GM12878 (cell line): Measurements from ENCODE around the gene SEMA5B. TPM values are rescaled to one million over a fixed set of nuclear protein-coding genes. Genes with fewer than 3 reads are reported as not detected.

ENCODE experiments used
- ATAC-seq: fragments of 200-7000 bp; cut with Tn5 transposase; 3 replicates; pipeline ENCODE4 v1.9.1; 2020; ENCODE audit warnings: mild to moderate bottlenecking, moderate library complexity
- BruUV-seq: library from RNA; stranded (reverse); fragments of 400-500 nt; replicated peaks from 2 replicates; lab custom pipeline; 2021; lab: Mats Ljungman, UMichigan
- CTCF ChIA-PET: fragments of 300-600 bp; sonication (Branson Sonifier 250); formaldehyde crosslinking; extraction: SDS; loops from one replicate; lab custom pipeline; 2021; ENCODE audit warnings: inconsistent platforms; lab: Yijun Ruan, JAX
- POLR2A ChIA-PET: fragments of 350-600 bp; formaldehyde crosslinking; extraction: SDS; loops from one replicate; lab custom pipeline; 2021; ENCODE audit warnings: inconsistent platforms; lab: Charles Lee
- RAD21 ChIA-PET: fragments of 300-600 bp; sonication (Branson Sonifier 250); formaldehyde crosslinking; loops from one replicate; lab custom pipeline; 2023; ENCODE audit warnings: antibody characterized with exemption; ENCODE audit not compliant: unreplicated experiment; lab: Charles Lee
- SMC1A ChIA-PET: fragments of 300-600 bp; sonication (Branson Sonifier 250); formaldehyde crosslinking; loops from one replicate; lab custom pipeline; 2023; ENCODE audit not compliant: unreplicated experiment, uncharacterized antibody; lab: Charles Lee
- DNase-seq: peaks from one replicate; pipeline ENCODE4 v3.0.0-alpha.2; 2011; ENCODE audit warnings: low read depth, low spot score
- FAIRE-seq: peaks from 3 replicates; lab custom pipeline; 2011; peaks lifted over from hg19 to GRCh38; lab: Jason Lieb, UNC
- H2AFZ ChIP-seq: 2 replicates; pipeline ENCODE4 v1.6.0; 2011; ENCODE audit warnings: low read depth, low read length, control low read depth; ENCODE audit not compliant: control insufficient read depth
- H3K27ac ChIP-seq: 2 replicates; pipeline ENCODE4 v1.5.1; 2011; ENCODE audit warnings: control low read depth; ENCODE audit not compliant: control insufficient read depth, insufficient read depth
- H3K27me3 ChIP-seq, 2 experiments: replicated peaks in 1 of 2; 2 replicates each; pipeline versions ENCODE4 v1.6.0 to v1.6.1; 2011; ENCODE audit warnings: low read length in 1 of 2; ENCODE audit not compliant: control insufficient read depth in 2 of 2, insufficient read depth in 2 of 2
- H3K36me3 ChIP-seq, 2 experiments: 2 replicates each; pipeline ENCODE4 v1.5.1; 2011; ENCODE audit warnings: low read length in 1 of 2; ENCODE audit not compliant: control insufficient read depth in 2 of 2, insufficient read depth in 2 of 2
- H3K4me1 ChIP-seq: 2 replicates; pipeline ENCODE4 v1.6.1; 2011; ENCODE audit warnings: mild to moderate bottlenecking, low read length, moderate library complexity, mixed read lengths; ENCODE audit not compliant: control insufficient read depth, insufficient read depth
- H3K4me2 ChIP-seq: 2 replicates; pipeline ENCODE4 v1.6.0; 2011; ENCODE audit warnings: control low read depth; ENCODE audit not compliant: control insufficient read depth, insufficient read depth
- H3K4me3 ChIP-seq: fragments of 200-600 bp; sonication (generic); 2 replicates; pipeline ENCODE4 v1.5.1; 2016
- H3K79me2 ChIP-seq: 2 replicates; pipeline ENCODE4 v1.6.0; 2011; ENCODE audit warnings: low read length; ENCODE audit not compliant: control insufficient read depth, insufficient read depth
- H3K9ac ChIP-seq: 2 replicates; pipeline ENCODE4 v1.8.0; 2011; ENCODE audit warnings: low read length, control low read depth, mixed read lengths; ENCODE audit not compliant: control insufficient read depth, insufficient read depth
- H3K9me3 ChIP-seq: replicated peaks from 3 replicates; pipeline ENCODE4 v1.5.1; 2011; ENCODE audit warnings: mild to moderate bottlenecking, low read length; ENCODE audit not compliant: control insufficient read depth, insufficient read depth
- H4K20me1 ChIP-seq: 2 replicates; pipeline ENCODE4 v1.6.0; 2011; ENCODE audit not compliant: control insufficient read depth, insufficient read depth
- BACH1 ChIP-seq: fragments of 450-650 bp; IDR thresholded peaks from 2 replicates; pipeline ENCODE4 v1.6.1; 2017; ENCODE audit warnings: mild to moderate bottlenecking, borderline replicate concordance
- HDGF ChIP-seq: fragments of 450-650 bp; IDR thresholded peaks from 2 replicates; pipeline ENCODE4 v1.6.1; 2016; ENCODE audit warnings: antibody characterized with exemption
- POLR2AphosphoS2 ChIP-seq: IDR thresholded peaks from 2 replicates; pipeline ENCODE4 v1.6.1; 2011; ENCODE audit warnings: low read depth, mild to moderate bottlenecking, low read length, improper control_type of control experiment, moderate library complexity
- RFX5 ChIP-seq: IDR thresholded peaks from 2 replicates; pipeline ENCODE4 v1.6.1; 2011; ENCODE audit warnings: low read depth, low read length, improper control_type of control experiment
- TCF3 ChIP-seq: IDR thresholded peaks from 2 replicates; pipeline ENCODE4 v1.6.1; 2012; ENCODE audit warnings: low read depth, mild to moderate bottlenecking, low read length, borderline replicate concordance; ENCODE audit not compliant: insufficient read depth
- ZNF274 ChIP-seq: IDR thresholded peaks from one replicate; pipeline ENCODE4 v1.8.0; 2011; ENCODE audit not compliant: insufficient read length, insufficient read depth
- ZSCAN29 ChIP-seq: fragments of 450-650 bp; IDR thresholded peaks from 2 replicates; pipeline ENCODE4 v1.6.1; 2017; ENCODE audit warnings: mild to moderate bottlenecking, moderate library complexity
- WGBS: methylation state at CpG from one replicate; pipeline ENCODE4 v1.1.6; 2016; ENCODE audit warnings: low lambda C conversion rate; ENCODE audit not compliant: insufficient replicate concordance, insufficient coverage; ENCODE audit errors: missing lambda C conversion rate; 5-methylcytosine and 5-hydroxymethylcytosine counted together
- in situ Hi-C: fragments of 300-500 bp; cut with MboI; formaldehyde crosslinking; loops from 9 replicates; pipeline ENCODE4 v1.14.3; 2018; ENCODE audit warnings: mixed read lengths
- intact Hi-C: fragments of 100-400 bp; cut with micrococcal nuclease; formaldehyde crosslinking; loops from one replicate; pipeline ENCODE4 v1.14.2; 2022; ENCODE audit not compliant: unreplicated experiment
- polyA plus RNA-seq, 11 experiments: library from polyadenylated mRNA; depleted of rRNA in 4 of 11; unstranded in 6 of 11; stranded (reverse) in 5 of 11; fragments of >200 nt; fragmentation: Nextera tagmentation in 4 of 11; fragmentation: Illumina TruSeq in 1 of 11; extraction: Ambion mirVana in 4 of 11; extraction: Trizol in 1 of 11; gene quantifications; 1 replicate in 1 of 11; 2 replicates in 10 of 11; pipeline versions ENCODE4 v1.2.1 to v1.2.3, GENCODE V29; 2011 to 2016; ENCODE audit warnings: inconsistent platforms in 2 of 11, missing spikeins in 2 of 11, low read depth in 1 of 11
- total RNA-seq, 4 experiments: library from RNA; depleted of rRNA in 3 of 4; stranded (reverse); fragments of >200 nt in 3 of 4; fragmentation: Illumina TruSeq in 1 of 4; extraction: Trizol in 1 of 4; gene quantifications; 2 replicates each; pipeline versions ENCODE4 v1.2.1 to v1.2.3, GENCODE V29; 2013 to 2021
- TF ChIP-seq, protein P1 (sequence below): fragments of 450-650 bp; IDR thresholded peaks from 2 replicates; pipeline ENCODE4 v1.6.1; 2017; ENCODE audit warnings: mild to moderate bottlenecking
- TF ChIP-seq, protein P2 (sequence below): fragments of 450-650 bp; IDR thresholded peaks from 2 replicates; pipeline ENCODE4 v1.6.1; 2016; ENCODE audit warnings: mild to moderate bottlenecking
- TF ChIP-seq, protein P3 (sequence below): IDR thresholded peaks from 2 replicates; pipeline ENCODE4 v1.6.1; 2011; ENCODE audit warnings: borderline replicate concordance, low read depth, mild to moderate bottlenecking, moderate library complexity, low read length; ENCODE audit not compliant: insufficient read depth, poor library complexity, severe bottlenecking

Gene SEMA5B
- total and polyA plus RNA-seq, 10 of the 15 experiments (the other 5 are each of a cell fraction or from before 2014, with no cell fraction given): 0.05 TPM; not detected in 9

DNA sequence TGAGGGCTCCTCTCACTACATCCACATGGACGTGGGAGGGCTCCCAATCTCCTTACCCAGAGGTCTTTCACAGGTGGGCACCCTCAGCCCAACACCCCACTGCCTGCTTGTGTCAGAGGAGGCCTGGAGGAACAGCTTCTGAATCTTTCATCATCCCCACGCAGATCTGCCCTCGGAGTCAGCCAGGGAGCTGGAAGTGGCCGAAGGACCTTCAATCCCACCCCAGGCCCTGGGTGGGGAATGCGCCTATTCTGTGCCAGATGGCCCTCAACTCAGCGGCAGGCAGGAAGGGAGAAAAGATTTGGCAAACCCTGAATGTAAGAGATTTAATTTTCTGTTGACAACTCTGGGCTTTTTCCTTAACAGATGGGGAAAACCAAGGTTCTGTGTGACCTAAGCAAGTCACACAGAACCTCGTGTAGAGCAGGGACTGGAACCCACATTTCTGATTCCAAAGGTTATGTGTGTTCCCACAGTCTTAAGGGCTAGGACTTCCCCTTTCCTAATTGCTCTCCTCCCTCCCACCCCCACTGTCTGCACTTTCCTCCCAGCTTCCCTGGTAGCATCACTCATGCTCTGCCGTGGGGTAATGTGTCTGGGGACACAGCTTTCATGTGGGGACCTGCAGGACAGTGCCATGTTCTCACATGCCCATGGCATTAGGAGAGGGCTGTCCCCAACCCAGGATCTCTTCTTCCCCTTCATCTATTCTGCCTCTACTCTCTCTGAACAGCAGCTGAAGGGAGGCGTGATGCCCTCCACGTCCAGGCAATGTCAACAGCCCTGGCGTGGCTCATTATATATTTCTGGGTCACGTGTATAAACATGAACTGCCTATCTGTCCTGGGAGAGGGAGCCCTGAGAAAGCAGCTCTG, 98.1 kb downstream of the SEMA5B start:
- intact Hi-C loops (no loop called here), in situ Hi-C loops (no loop called here)
- CTCF ChIA-PET: interaction anchor here (0.6 kb wide), 1 partner anchor 35 kb away, joined by 4 read pairs; no protein-coding TSS in a partner anchor
- SMC1A ChIA-PET: no interaction called here
- H3K9ac ChIP-seq: no peak overlapping the region
- BruUV-seq: no TSS peak
- RAD21 ChIA-PET: interaction anchor here (1.2 kb wide), 1 partner anchor 13 kb away, joined by 3 read pairs; no protein-coding TSS in a partner anchor
- no peak overlapping the region for H3K4me2 ChIP-seq
- no peaks in the 10 kb centered on the region for H4K20me1 ChIP-seq
- no peak overlapping the region for H2AFZ ChIP-seq
- no peak for TF ChIP-seq POLR2AphosphoS2
- no peak for TF ChIP-seq ZSCAN29
- no peak for TF ChIP-seq HDGF
- TF ChIP-seq, protein P1, sequence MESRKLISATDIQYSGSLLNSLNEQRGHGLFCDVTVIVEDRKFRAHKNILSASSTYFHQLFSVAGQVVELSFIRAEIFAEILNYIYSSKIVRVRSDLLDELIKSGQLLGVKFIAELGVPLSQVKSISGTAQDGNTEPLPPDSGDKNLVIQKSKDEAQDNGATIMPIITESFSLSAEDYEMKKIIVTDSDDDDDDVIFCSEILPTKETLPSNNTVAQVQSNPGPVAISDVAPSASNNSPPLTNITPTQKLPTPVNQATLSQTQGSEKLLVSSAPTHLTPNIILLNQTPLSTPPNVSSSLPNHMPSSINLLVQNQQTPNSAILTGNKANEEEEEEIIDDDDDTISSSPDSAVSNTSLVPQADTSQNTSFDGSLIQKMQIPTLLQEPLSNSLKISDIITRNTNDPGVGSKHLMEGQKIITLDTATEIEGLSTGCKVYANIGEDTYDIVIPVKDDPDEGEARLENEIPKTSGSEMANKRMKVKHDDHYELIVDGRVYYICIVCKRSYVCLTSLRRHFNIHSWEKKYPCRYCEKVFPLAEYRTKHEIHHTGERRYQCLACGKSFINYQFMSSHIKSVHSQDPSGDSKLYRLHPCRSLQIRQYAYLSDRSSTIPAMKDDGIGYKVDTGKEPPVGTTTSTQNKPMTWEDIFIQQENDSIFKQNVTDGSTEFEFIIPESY: no peak
- no peak for TF ChIP-seq TCF3
- no peak for TF ChIP-seq ZNF274
- TF ChIP-seq RFX5: no peak
- no peak for TF ChIP-seq BACH1
- TF ChIP-seq, protein P2, sequence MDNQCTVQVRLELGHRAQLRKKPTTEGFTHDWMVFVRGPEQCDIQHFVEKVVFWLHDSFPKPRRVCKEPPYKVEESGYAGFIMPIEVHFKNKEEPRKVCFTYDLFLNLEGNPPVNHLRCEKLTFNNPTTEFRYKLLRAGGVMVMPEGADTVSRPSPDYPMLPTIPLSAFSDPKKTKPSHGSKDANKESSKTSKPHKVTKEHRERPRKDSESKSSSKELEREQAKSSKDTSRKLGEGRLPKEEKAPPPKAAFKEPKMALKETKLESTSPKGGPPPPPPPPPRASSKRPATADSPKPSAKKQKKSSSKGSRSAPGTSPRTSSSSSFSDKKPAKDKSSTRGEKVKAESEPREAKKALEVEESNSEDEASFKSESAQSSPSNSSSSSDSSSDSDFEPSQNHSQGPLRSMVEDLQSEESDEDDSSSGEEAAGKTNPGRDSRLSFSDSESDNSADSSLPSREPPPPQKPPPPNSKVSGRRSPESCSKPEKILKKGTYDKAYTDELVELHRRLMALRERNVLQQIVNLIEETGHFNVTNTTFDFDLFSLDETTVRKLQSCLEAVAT: no peak
- TF ChIP-seq, protein P3, sequence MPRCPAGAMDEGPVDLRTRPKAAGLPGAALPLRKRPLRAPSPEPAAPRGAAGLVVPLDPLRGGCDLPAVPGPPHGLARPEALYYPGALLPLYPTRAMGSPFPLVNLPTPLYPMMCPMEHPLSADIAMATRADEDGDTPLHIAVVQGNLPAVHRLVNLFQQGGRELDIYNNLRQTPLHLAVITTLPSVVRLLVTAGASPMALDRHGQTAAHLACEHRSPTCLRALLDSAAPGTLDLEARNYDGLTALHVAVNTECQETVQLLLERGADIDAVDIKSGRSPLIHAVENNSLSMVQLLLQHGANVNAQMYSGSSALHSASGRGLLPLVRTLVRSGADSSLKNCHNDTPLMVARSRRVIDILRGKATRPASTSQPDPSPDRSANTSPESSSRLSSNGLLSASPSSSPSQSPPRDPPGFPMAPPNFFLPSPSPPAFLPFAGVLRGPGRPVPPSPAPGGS: no peak
- TF ChIP-seq, all 136 proteins: peak for 0
- ATAC-seq (no peak), FAIRE-seq (no peak), DNase-seq (no peak)
- H3K79me2 ChIP-seq: no peaks in the 10 kb centered on the region
- H3K9me3 ChIP-seq: no peaks in the 10 kb centered on the region
- no peaks in the 10 kb centered on the region for H3K36me3 ChIP-seq
- no peaks in the 10 kb centered on the region for H3K27me3 ChIP-seq
- 31% methylated on average over 12 of the region's 12 CpGs for WGBS
- POLR2A ChIA-PET: no interaction called here
- H3K27ac ChIP-seq: no peak overlapping the region
- H3K4me3 ChIP-seq: no peak overlapping the region
- no peaks in the 10 kb centered on the region for H3K4me1 ChIP-seq
